ENCODE data around the gene OPRD1.

DNA sequence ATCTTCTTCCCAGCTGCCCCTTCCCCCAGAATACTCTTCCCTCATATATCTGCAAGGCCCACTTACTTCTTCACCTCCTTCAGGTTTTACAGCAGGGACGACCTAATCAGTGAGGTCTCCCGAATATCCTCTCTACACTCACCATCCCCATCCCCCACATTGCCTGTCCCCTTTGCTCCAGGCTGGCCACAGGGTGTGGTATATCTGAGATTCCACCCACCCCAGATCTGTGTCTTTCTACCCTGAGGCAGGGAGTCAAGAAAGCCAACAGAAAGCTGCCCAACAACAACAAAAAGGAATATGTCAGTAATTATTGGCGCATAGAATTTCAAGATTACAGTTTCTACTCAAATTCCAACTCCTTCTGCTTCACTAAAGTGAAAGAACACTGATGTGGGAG, 30.0 kb upstream of the OPRD1 start:
- TF ChIP-seq, protein P1, sequence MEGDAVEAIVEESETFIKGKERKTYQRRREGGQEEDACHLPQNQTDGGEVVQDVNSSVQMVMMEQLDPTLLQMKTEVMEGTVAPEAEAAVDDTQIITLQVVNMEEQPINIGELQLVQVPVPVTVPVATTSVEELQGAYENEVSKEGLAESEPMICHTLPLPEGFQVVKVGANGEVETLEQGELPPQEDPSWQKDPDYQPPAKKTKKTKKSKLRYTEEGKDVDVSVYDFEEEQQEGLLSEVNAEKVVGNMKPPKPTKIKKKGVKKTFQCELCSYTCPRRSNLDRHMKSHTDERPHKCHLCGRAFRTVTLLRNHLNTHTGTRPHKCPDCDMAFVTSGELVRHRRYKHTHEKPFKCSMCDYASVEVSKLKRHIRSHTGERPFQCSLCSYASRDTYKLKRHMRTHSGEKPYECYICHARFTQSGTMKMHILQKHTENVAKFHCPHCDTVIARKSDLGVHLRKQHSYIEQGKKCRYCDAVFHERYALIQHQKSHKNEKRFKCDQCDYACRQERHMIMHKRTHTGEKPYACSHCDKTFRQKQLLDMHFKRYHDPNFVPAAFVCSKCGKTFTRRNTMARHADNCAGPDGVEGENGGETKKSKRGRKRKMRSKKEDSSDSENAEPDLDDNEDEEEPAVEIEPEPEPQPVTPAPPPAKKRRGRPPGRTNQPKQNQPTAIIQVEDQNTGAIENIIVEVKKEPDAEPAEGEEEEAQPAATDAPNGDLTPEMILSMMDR (conservative IDR thresholded peaks at IDR 0.05; ENCODE audit: low read length): no peak
- no peak for TF ChIP-seq EZH2phosphoT487 (IDR thresholded peaks at IDR 0.05; ENCODE audit: borderline replicate concordance, low read depth, low read length)

Measured in OCI-LY7 (cell line).